H9 (cell line): ENCODE measurements around the gene STK32C. TPM values are rescaled to one million over a fixed set of nuclear protein-coding genes. Genes with fewer than 3 reads are reported as not detected.

ENCODE experiments used
- DNase-seq: peaks from one replicate; pipeline ENCODE4 v3.0.0-alpha.2; 2017
- H2AFZ ChIP-seq: one replicate; pipeline ENCODE4 v1.6.1; 2013; ENCODE audit warnings: mild to moderate bottlenecking, low read length, control low read depth, moderate library complexity
- H2AK5ac ChIP-seq: 2 replicates; pipeline ENCODE4 v1.6.1; 2013; ENCODE audit warnings: low read length, control low read depth, mixed read lengths; ENCODE audit not compliant: insufficient read length
- H2BK120ac ChIP-seq: one replicate; pipeline ENCODE4 v1.6.1; 2013; ENCODE audit warnings: low read depth, mild to moderate bottlenecking, low read length, control low read depth, inconsistent platforms; ENCODE audit not compliant: poor library complexity, severe bottlenecking
- H2BK12ac ChIP-seq: 2 replicates; pipeline ENCODE4 v1.6.1; 2013; ENCODE audit warnings: low read length, control low read depth, mixed read lengths, low read depth; ENCODE audit not compliant: insufficient read length
- H2BK15ac ChIP-seq: 2 replicates; pipeline ENCODE4 v1.6.1; 2013; ENCODE audit warnings: low read depth, low read length, control low read depth
- H2BK20ac ChIP-seq: one replicate; pipeline ENCODE4 v1.6.1; 2013; ENCODE audit warnings: low read depth, mild to moderate bottlenecking, low read length, control low read depth, inconsistent platforms; ENCODE audit not compliant: poor library complexity, severe bottlenecking
- H2BK5ac ChIP-seq: 2 replicates; pipeline ENCODE4 v1.6.1; 2013; ENCODE audit warnings: low read length, control low read depth, mixed read lengths; ENCODE audit not compliant: insufficient read length
- H3K14ac ChIP-seq: 2 replicates; pipeline ENCODE4 v1.6.1; 2013; ENCODE audit warnings: low read length, control low read depth; ENCODE audit not compliant: insufficient read depth
- H3K18ac ChIP-seq: 2 replicates; pipeline ENCODE4 v1.6.1; 2013; ENCODE audit warnings: low read depth, mild to moderate bottlenecking, mixed read lengths, low read length, control low read depth; ENCODE audit not compliant: insufficient read length
- H3K23ac ChIP-seq: 2 replicates; pipeline ENCODE4 v1.6.1; 2013; ENCODE audit warnings: low read length, control low read depth, mixed read lengths, low read depth; ENCODE audit not compliant: insufficient read length
- H3K23me2 ChIP-seq: 2 replicates; pipeline ENCODE4 v1.6.1; 2013; ENCODE audit warnings: low read depth, mild to moderate bottlenecking, mixed read lengths, low read length, control low read depth; ENCODE audit not compliant: insufficient read length, poor library complexity, severe bottlenecking
- H3K27ac ChIP-seq: 2 replicates; pipeline ENCODE4 v1.5.1; 2013; ENCODE audit warnings: low read length, control low read depth, mixed read lengths, low read depth; ENCODE audit not compliant: insufficient read length
- H3K27me3 ChIP-seq: 2 replicates; pipeline ENCODE4 v1.6.1; 2013; ENCODE audit warnings: low read length, control low read depth, inconsistent platforms; ENCODE audit not compliant: insufficient read depth
- H3K4ac ChIP-seq: 2 replicates; pipeline ENCODE4 v1.6.1; 2013; ENCODE audit warnings: low read depth, mild to moderate bottlenecking, control low read depth, inconsistent platforms, low read length, moderate library complexity
- H3K4me1 ChIP-seq: 2 replicates; pipeline ENCODE4 v1.6.1; 2013; ENCODE audit warnings: low read length, control low read depth, inconsistent platforms; ENCODE audit not compliant: insufficient read depth
- H3K4me2 ChIP-seq: 2 replicates; pipeline ENCODE4 v1.6.1; 2013; ENCODE audit warnings: low read length, control low read depth, mixed read lengths; ENCODE audit not compliant: insufficient read length, insufficient read depth
- H3K56ac ChIP-seq: 2 replicates; pipeline ENCODE4 v1.6.1; 2013; ENCODE audit warnings: low read depth, mild to moderate bottlenecking, mixed read lengths, low read length, control low read depth; ENCODE audit not compliant: insufficient read length
- H3K79me1 ChIP-seq: 2 replicates; pipeline ENCODE4 v1.6.1; 2013; ENCODE audit warnings: low read depth, mild to moderate bottlenecking, moderate library complexity, low read length, control low read depth, inconsistent platforms; ENCODE audit not compliant: insufficient read depth, poor library complexity, severe bottlenecking
- H3K79me2 ChIP-seq: 2 replicates; pipeline ENCODE4 v1.6.1; 2013; ENCODE audit warnings: low read length, control low read depth, inconsistent platforms; ENCODE audit not compliant: insufficient read depth
- H3K9ac ChIP-seq: 2 replicates; pipeline ENCODE4 v1.6.1; 2013; ENCODE audit warnings: low read length, control low read depth, mixed read lengths; ENCODE audit not compliant: insufficient read length; ENCODE audit errors: extremely low read depth
- H3K9me3 ChIP-seq: one replicate; pipeline ENCODE4 v1.6.1; 2013; ENCODE audit warnings: low read depth, low read length, inconsistent platforms; ENCODE audit not compliant: control insufficient read depth
- H3T11ph ChIP-seq: one replicate; pipeline ENCODE4 v1.6.1; 2013; ENCODE audit warnings: mild to moderate bottlenecking, low read length, control low read depth, inconsistent platforms
- H4K20me1 ChIP-seq: one replicate; pipeline ENCODE4 v1.6.1; 2013; ENCODE audit not compliant: control insufficient read depth, insufficient read length, insufficient read depth
- H4K5ac ChIP-seq: 2 replicates; pipeline ENCODE4 v1.6.1; 2013; ENCODE audit warnings: low read depth, mild to moderate bottlenecking, mixed read lengths, low read length, control low read depth; ENCODE audit not compliant: insufficient read length
- H4K8ac ChIP-seq: replicated peaks from 2 replicates; pipeline ENCODE4 v1.6.1; 2013; ENCODE audit warnings: low read length, control low read depth, mixed read lengths, low read depth; ENCODE audit not compliant: insufficient read length
- H4K91ac ChIP-seq: 2 replicates; pipeline ENCODE4 v1.6.1; 2013; ENCODE audit warnings: low read depth, mild to moderate bottlenecking, moderate library complexity, mixed read lengths, low read length, control low read depth; ENCODE audit not compliant: insufficient read length
- H3K27ac Mint-ChIP-seq, 3 experiments: 2 replicates in 2 of 3; 3 replicates in 1 of 3; pipeline ENCODE4 v1.8.0; 2020 to 2021; ENCODE audit warnings: mixed read lengths in 3 of 3, mild to moderate bottlenecking in 1 of 3, moderate library complexity in 1 of 3
- H3K27me3 Mint-ChIP-seq: 2 replicates; pipeline ENCODE4 v1.8.0; 2021; ENCODE audit warnings: low read depth, mild to moderate bottlenecking, moderate library complexity, mixed read lengths
- H3K36me3 Mint-ChIP-seq, 3 experiments: 2 replicates in 2 of 3; 3 replicates in 1 of 3; pipeline ENCODE4 v1.8.0; 2020 to 2021; ENCODE audit warnings: low read depth in 3 of 3, mixed read lengths in 3 of 3; ENCODE audit not compliant: insufficient read depth in 1 of 3
- H3K4me1 Mint-ChIP-seq, 2 experiments: 2 replicates each; pipeline ENCODE4 v1.8.0; 2020; ENCODE audit warnings: mixed read lengths in 2 of 2
- H3K4me3 Mint-ChIP-seq, 2 experiments: 2 replicates in 1 of 2; 3 replicates in 1 of 2; pipeline ENCODE4 v1.8.0; 2020 to 2021; ENCODE audit warnings: mild to moderate bottlenecking in 2 of 2, mixed read lengths in 2 of 2, moderate library complexity in 1 of 2
- H3K9me3 Mint-ChIP-seq, 2 experiments: 2 replicates in 1 of 2; 3 replicates in 1 of 2; pipeline ENCODE4 v1.8.0; 2020; ENCODE audit warnings: mild to moderate bottlenecking in 2 of 2, mixed read lengths in 2 of 2, moderate library complexity in 1 of 2
- WGBS: extraction: QIAGEN DNeasy Blood & Tissue Kit; methylation state at CpG from one replicate; pipeline ENCODE4 v1.1.7; 2013; ENCODE audit warnings: missing lambda C conversion rate, low lambda C conversion rate, mixed read lengths; ENCODE audit not compliant: insufficient read length; ENCODE audit errors: extremely low coverage; 5-methylcytosine and 5-hydroxymethylcytosine counted together
- total RNA-seq: library from RNA; stranded (reverse); gene quantifications from 2 replicates; pipeline ENCODE4 v1.2.1, GENCODE V29; 2021
- TF ChIP-seq, protein P1 (sequence below): fragments of 200-600 bp; sonication (generic); conservative IDR thresholded peaks from 3 replicates; pipeline ENCODE4 v1.8.0; 2021; ENCODE audit warnings: antibody characterized with exemption, mild to moderate bottlenecking

The STK32C gene
- total RNA-seq, 1 experiment from 2014 or later: 11.3 TPM

DNA sequence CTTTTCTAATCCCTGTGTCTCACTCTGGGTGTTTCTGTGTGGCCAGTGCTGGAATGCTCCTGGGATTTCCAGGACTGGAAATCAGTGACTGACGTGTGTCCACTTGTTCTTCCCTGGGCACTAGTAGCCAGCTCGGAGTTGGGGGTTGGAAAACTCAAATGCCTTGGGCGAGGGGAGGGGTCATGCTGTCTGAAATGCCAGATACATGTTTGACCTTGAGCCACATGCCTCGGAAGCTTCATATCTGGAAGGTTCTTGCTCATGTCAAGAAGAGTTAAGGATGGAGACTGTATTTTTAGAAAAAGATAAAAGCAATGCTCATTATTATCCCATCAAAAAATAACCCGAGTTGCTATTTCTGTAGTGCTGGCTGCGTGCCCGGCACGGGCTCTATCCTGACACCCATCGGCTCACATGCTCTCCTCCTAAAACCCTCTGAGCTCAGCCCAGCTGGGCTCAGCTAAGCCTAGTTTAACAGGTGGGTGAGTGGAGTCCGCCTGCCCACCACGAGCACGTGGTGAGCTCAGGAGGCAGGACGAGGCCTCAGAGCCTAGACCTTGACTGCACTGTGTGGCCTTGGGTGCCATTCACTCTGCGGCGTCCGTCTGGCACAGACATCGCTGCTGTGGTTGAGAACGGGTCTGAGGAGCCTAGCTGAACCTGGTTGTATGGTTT is 114.6 kb downstream of the STK32C start:
- Histone ChIP-seq H3K4ac (no peak overlapping the region), H3K79me1 (no peaks in the 10 kb centered on the region), H2BK15ac (no peak overlapping the region), H2AK5ac (no peak overlapping the region), H3K27me3 (peaks cover 6% of the 10 kb centered on the region; the same call in 1 of the 2 replicates), H3K23ac (no peak overlapping the region), H3K9me3 (no peaks in the 10 kb centered on the region), H3K79me2 (no peaks in the 10 kb centered on the region), H3K27ac (no peak overlapping the region), H3K4me1 (no peaks in the 10 kb centered on the region; the same call in 1 of the 2 replicates), H4K8ac (no peak overlapping the region), H4K5ac (no peak overlapping the region), H2BK5ac (no peak overlapping the region), H4K20me1 (no peaks in the 10 kb centered on the region), H3K4me2 (no peak overlapping the region), H3K14ac (no peak overlapping the region), H2BK12ac (no peak overlapping the region), H2AFZ (no peak overlapping the region), H2BK120ac (no peak overlapping the region), H3T11ph (no peak overlapping the region), H2BK20ac (no peak overlapping the region), H4K91ac (no peak overlapping the region), H3K23me2 (peaks cover 5% of the 10 kb centered on the region), H3K56ac (no peak overlapping the region), H3K9ac (no peak overlapping the region), H3K18ac (no peak overlapping the region)
- Mint-ChIP-seq H3K9me3 (peaks cover 0 to 3% of the 10 kb centered on the region in 2 experiments; a peak in 3 of 5 replicates), H3K36me3 (peaks cover 8 to 38% (median 34%) of the 10 kb centered on the region in 3 experiments; a peak in 6 of 7 replicates), H3K27me3 (peaks cover 23% of the 10 kb centered on the region), H3K4me1 (peaks cover 1 to 2% of the 10 kb centered on the region in 2 experiments; a peak in 3 of 4 replicates), H3K4me3 (no peak overlapping the region), H3K27ac (no peak overlapping the region; a peak in 1 of 7 replicates)
- TF ChIP-seq, protein P1, sequence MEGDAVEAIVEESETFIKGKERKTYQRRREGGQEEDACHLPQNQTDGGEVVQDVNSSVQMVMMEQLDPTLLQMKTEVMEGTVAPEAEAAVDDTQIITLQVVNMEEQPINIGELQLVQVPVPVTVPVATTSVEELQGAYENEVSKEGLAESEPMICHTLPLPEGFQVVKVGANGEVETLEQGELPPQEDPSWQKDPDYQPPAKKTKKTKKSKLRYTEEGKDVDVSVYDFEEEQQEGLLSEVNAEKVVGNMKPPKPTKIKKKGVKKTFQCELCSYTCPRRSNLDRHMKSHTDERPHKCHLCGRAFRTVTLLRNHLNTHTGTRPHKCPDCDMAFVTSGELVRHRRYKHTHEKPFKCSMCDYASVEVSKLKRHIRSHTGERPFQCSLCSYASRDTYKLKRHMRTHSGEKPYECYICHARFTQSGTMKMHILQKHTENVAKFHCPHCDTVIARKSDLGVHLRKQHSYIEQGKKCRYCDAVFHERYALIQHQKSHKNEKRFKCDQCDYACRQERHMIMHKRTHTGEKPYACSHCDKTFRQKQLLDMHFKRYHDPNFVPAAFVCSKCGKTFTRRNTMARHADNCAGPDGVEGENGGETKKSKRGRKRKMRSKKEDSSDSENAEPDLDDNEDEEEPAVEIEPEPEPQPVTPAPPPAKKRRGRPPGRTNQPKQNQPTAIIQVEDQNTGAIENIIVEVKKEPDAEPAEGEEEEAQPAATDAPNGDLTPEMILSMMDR: no peak
- WGBS: no CpG with 5 or more reads among the region's 18 CpGs
- DNase-seq: no peak
